Neural cell (in vitro differentiated cells): Measurements from ENCODE around the gene ABHD8. TPM values are rescaled to one million over a fixed set of nuclear protein-coding genes. Genes with fewer than 3 reads are reported as not detected.

Source experiments
- H2AFZ ChIP-seq: fragments of 200-600, 300-800 bp; sonication (generic), shearing (Covaris generic); 2 replicates; pipeline ENCODE4 v1.6.0; 2014; ENCODE audit warnings: low read depth, mild to moderate bottlenecking, antibody characterized with exemption, low read length, moderate library complexity
- H3F3A ChIP-seq: fragments of 200-600 bp; shearing (Covaris generic); 2 replicates; pipeline ENCODE4 v1.6.1; 2016; ENCODE audit warnings: mild to moderate bottlenecking, moderate library complexity, mixed read lengths, antibody characterized with exemption, low read length; ENCODE audit not compliant: insufficient read depth, poor library complexity, severe bottlenecking
- H3K27ac ChIP-seq: fragments of 200-600, 300-800 bp; sonication (generic), shearing (Covaris generic); 2 replicates; pipeline ENCODE4 v1.5.1; 2014; ENCODE audit warnings: mild to moderate bottlenecking, low read length, moderate library complexity
- H3K27me3 ChIP-seq: fragments of 300-800, 200-600 bp; sonication (generic), shearing (Covaris generic); 2 replicates; pipeline ENCODE4 v1.6.0; 2014; ENCODE audit warnings: mild to moderate bottlenecking, low read depth, low read length, moderate library complexity; ENCODE audit not compliant: insufficient read depth
- H3K36me3 ChIP-seq: fragments of 300-800, 200-600 bp; sonication (generic), shearing (Covaris generic); 2 replicates; pipeline ENCODE4 v1.5.1; 2014; ENCODE audit warnings: mild to moderate bottlenecking, antibody characterized with exemption, low read length, moderate library complexity; ENCODE audit not compliant: insufficient read depth
- H3K4me2 ChIP-seq: fragments of 300-800, 200-600 bp; sonication (generic), shearing (Covaris generic); 2 replicates; pipeline ENCODE4 v1.6.0; 2014; ENCODE audit warnings: mild to moderate bottlenecking, low read length
- H3K4me3 ChIP-seq: fragments of 300-800, 200-600 bp; sonication (generic), shearing (Covaris generic); 2 replicates; pipeline ENCODE4 v1.5.1; 2014; ENCODE audit warnings: mild to moderate bottlenecking, low read length, moderate library complexity
- H3K79me2 ChIP-seq: fragments of 200-600 bp; shearing (Covaris generic); replicated peaks from 2 replicates; pipeline ENCODE4 v1.6.0; 2014; ENCODE audit warnings: mild to moderate bottlenecking, low read length, moderate library complexity; ENCODE audit not compliant: insufficient read depth
- H3K9ac ChIP-seq: fragments of 300-800, 200-600 bp; sonication (generic), shearing (Covaris generic); 2 replicates; pipeline ENCODE4 v1.6.1; 2016; ENCODE audit warnings: mild to moderate bottlenecking, low read length, mixed read lengths
- H3K9me2 ChIP-seq: fragments of 200-600 bp; shearing (Covaris generic); 2 replicates; pipeline ENCODE4 v1.6.1; 2016; ENCODE audit warnings: mild to moderate bottlenecking, low read length, mixed read lengths; ENCODE audit not compliant: insufficient read depth
- H3K9me3 ChIP-seq: fragments of 200-600, 300-800 bp; sonication (generic), shearing (Covaris generic); 2 replicates; pipeline ENCODE4 v1.6.1; 2016; ENCODE audit warnings: mild to moderate bottlenecking, mixed run types, low read length, moderate library complexity, mixed read lengths
- H4K20me1 ChIP-seq: fragments of 200-600 bp; shearing (Covaris generic); 2 replicates; pipeline ENCODE4 v1.6.1; 2016; ENCODE audit warnings: mild to moderate bottlenecking, mixed run types; ENCODE audit not compliant: insufficient read depth
- EP300 ChIP-seq: fragments of 450-650 bp; conservative IDR thresholded peaks from 2 replicates; pipeline ENCODE4 v1.6.1; 2014; ENCODE audit warnings: antibody characterized with exemption, mild to moderate bottlenecking, moderate library complexity; ENCODE audit not compliant: poor library complexity, severe bottlenecking
- EZH2 ChIP-seq: fragments of 200-600, 300-800 bp; shearing (Covaris generic), sonication (generic); IDR thresholded peaks from 2 replicates; pipeline ENCODE4 v1.6.1; 2014; ENCODE audit warnings: antibody characterized with exemption, low read length, borderline replicate concordance, mild to moderate bottlenecking; ENCODE audit not compliant: insufficient read depth, poor library complexity, severe bottlenecking
- MXI1 ChIP-seq: fragments of 450-650 bp; conservative IDR thresholded peaks from 2 replicates; pipeline ENCODE4 v1.6.1; 2014; ENCODE audit warnings: antibody characterized with exemption, mild to moderate bottlenecking; ENCODE audit not compliant: poor library complexity, severe bottlenecking
- POLR2AphosphoS5 ChIP-seq: IDR thresholded peaks from 2 replicates; pipeline ENCODE4 v1.6.1; 2012
- RAD21 ChIP-seq: fragments of 450-650 bp; conservative IDR thresholded peaks from 2 replicates; pipeline ENCODE4 v1.6.1; 2014; ENCODE audit warnings: antibody characterized with exemption, mild to moderate bottlenecking, moderate library complexity
- SMC3 ChIP-seq: fragments of 450-650 bp; conservative IDR thresholded peaks from 2 replicates; pipeline ENCODE4 v1.6.1; 2014; ENCODE audit warnings: antibody characterized with exemption, mild to moderate bottlenecking, moderate library complexity; ENCODE audit not compliant: poor library complexity
- TAF1 ChIP-seq: IDR thresholded peaks from 2 replicates; pipeline ENCODE4 v1.6.1; 2012; ENCODE audit warnings: low read depth
- polyA plus RNA-seq: library from polyadenylated mRNA; depleted of rRNA; stranded (reverse); fragments of >200 nt; gene quantifications from 2 replicates; pipeline ENCODE4 v1.2.3, GENCODE V29; 2014
- TF ChIP-seq, protein P1 (sequence below): fragments of 450-650 bp; IDR thresholded peaks from 2 replicates; pipeline ENCODE4 v1.5.1; 2014; ENCODE audit warnings: antibody characterized with exemption, mild to moderate bottlenecking, moderate library complexity; ENCODE audit not compliant: poor library complexity, severe bottlenecking
- TF ChIP-seq, protein P2 (sequence below): IDR thresholded peaks from 2 replicates; pipeline ENCODE4 v1.6.1; 2012; ENCODE audit warnings: borderline replicate concordance

The ABHD8 gene
- polyA plus RNA-seq, 1 donor from 2014 or later, result 28.1 TPM

DNA sequence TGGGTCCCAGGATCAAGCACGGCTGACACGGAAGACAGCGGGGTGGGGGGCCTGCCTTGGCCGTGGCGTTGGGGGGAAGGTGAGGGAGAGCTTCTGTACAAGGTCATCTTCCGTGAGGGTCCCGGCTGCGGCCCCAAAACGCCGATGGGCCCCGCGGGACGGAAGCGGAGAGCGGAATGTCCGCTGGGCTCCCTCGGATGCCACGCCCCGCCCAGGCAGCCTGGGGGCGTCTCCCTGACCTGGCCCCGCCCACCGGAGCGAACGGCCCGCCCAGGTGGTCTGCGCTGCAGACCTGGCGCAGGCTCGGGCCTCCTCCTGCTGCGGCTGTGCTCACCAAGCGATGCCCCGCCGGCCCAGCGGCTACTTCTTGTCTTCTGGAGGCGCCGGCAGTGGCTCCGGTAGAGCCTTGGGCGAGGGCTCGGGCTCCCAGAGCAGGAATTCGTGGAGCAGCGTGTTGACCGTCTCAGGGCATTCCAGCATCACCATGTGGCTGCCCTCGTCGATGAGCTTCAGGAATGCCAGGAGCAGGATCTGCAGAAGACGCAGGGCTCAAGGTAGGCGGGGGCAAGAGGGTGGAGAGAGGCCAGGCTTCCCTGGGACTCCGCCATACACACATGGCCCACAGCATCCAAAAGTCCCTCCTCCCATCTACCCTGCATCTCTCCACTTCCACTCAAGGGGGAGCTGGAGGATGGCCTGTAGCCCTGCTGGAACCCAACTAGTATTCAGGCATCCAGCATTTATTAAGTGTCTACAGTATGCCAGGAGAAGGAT lies 10.7 kb downstream of the ABHD8 start:
- Histone ChIP-seq H3K36me3 (peaks cover 6% of the 10 kb centered on the region), H2AFZ (no peak overlapping the region), H3K9me3 (no peaks in the 10 kb centered on the region), H3K27me3 (no peaks in the 10 kb centered on the region), H4K20me1 (no peaks in the 10 kb centered on the region), H3K4me3 (no peak overlapping the region), H3K79me2 (no peaks in the 10 kb centered on the region), H3K27ac (no peak overlapping the region), H3K9ac (no peak overlapping the region), H3K4me2 (no peak overlapping the region), H3K9me2 (no peaks in the 10 kb centered on the region), H3F3A (no peaks in the 10 kb centered on the region)
- TF ChIP-seq, protein P1, sequence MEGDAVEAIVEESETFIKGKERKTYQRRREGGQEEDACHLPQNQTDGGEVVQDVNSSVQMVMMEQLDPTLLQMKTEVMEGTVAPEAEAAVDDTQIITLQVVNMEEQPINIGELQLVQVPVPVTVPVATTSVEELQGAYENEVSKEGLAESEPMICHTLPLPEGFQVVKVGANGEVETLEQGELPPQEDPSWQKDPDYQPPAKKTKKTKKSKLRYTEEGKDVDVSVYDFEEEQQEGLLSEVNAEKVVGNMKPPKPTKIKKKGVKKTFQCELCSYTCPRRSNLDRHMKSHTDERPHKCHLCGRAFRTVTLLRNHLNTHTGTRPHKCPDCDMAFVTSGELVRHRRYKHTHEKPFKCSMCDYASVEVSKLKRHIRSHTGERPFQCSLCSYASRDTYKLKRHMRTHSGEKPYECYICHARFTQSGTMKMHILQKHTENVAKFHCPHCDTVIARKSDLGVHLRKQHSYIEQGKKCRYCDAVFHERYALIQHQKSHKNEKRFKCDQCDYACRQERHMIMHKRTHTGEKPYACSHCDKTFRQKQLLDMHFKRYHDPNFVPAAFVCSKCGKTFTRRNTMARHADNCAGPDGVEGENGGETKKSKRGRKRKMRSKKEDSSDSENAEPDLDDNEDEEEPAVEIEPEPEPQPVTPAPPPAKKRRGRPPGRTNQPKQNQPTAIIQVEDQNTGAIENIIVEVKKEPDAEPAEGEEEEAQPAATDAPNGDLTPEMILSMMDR, result peak; percentile 36
- no peak for TF ChIP-seq EP300
- peak; percentile 16 for TF ChIP-seq RAD21

DNA sequence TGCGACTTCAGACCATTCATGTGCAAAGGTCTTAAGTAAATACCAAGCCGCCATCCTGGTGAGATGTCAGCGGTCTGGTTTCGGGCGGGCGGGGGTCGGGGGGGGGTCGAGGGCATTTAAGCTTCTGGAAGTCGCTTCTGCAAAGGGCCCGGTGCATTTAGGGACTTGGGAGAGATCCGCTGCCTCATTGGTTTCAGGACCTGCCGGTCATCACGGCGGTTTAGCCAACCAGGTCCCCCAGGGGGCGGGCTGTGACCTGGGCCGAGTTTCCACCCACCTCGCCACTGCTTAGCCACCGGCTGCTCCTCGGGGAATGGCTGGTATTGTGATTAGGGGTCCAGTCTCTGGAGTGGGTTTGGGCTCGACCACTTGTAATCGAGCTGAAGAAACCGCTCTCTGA lies 13.7 kb downstream of the ABHD8 start:
- no peaks in the 10 kb centered on the region for H4K20me1 ChIP-seq
- H3K9me3 ChIP-seq, result no peaks in the 10 kb centered on the region
- no peaks in the 10 kb centered on the region for H3K79me2 ChIP-seq
- H3K4me3 ChIP-seq, result no peak overlapping the region
- H3K36me3 ChIP-seq, result peaks cover 5% of the 10 kb centered on the region
- no peak overlapping the region for H3K4me2 ChIP-seq
- TF ChIP-seq RAD21 (no peak), POLR2AphosphoS5 (no peak), EZH2 (no peak)
- TF ChIP-seq, protein P1, result no peak
- H3K9me2 ChIP-seq, result no peaks in the 10 kb centered on the region
- no peaks in the 10 kb centered on the region for H3K27me3 ChIP-seq
- no peak overlapping the region for H3K9ac ChIP-seq
- H3K27ac ChIP-seq, result no peak overlapping the region
- H3F3A ChIP-seq, result no peaks in the 10 kb centered on the region
- no peak overlapping the region for H2AFZ ChIP-seq

DNA sequence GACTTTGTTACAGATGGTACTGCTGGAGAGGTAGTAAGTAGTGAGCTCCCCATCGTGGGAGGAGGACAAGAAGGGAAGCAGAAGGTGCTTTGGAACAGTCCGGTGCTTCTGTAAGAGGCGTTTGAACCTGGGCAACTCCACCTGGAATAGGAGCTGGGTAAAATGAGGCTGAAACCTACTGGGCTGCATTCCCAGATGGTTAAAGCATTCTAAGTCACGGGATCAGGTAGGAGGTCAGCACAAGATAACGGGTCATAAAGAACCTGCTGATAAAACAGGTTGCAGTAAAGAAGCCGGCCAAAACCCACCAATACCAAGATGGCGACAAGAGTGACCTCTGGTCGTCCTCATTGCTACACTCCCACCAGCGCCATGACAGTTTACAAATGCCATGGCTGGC lies 16.5 kb downstream of the ABHD8 start:
- Histone ChIP-seq H3K9ac (no peak overlapping the region), H3K9me2 (no peaks in the 10 kb centered on the region), H3K4me3 (no peak overlapping the region), H3K27ac (no peak overlapping the region), H3F3A (no peaks in the 10 kb centered on the region), H2AFZ (no peak overlapping the region), H3K9me3 (no peaks in the 10 kb centered on the region), H3K79me2 (no peaks in the 10 kb centered on the region), H3K27me3 (peaks cover 8% of the 10 kb centered on the region), H3K4me2 (no peak overlapping the region), H4K20me1 (no peaks in the 10 kb centered on the region), H3K36me3 (no peaks in the 10 kb centered on the region)
- TF ChIP-seq, protein P1, result no peak
- TF ChIP-seq TAF1, result no peak
- no peak for TF ChIP-seq EP300
- no peak for TF ChIP-seq RAD21
- TF ChIP-seq MXI1, result no peak
- no peak for TF ChIP-seq POLR2AphosphoS5
- no peak for TF ChIP-seq EZH2
- no peak for TF ChIP-seq SMC3
- TF ChIP-seq, protein P2, sequence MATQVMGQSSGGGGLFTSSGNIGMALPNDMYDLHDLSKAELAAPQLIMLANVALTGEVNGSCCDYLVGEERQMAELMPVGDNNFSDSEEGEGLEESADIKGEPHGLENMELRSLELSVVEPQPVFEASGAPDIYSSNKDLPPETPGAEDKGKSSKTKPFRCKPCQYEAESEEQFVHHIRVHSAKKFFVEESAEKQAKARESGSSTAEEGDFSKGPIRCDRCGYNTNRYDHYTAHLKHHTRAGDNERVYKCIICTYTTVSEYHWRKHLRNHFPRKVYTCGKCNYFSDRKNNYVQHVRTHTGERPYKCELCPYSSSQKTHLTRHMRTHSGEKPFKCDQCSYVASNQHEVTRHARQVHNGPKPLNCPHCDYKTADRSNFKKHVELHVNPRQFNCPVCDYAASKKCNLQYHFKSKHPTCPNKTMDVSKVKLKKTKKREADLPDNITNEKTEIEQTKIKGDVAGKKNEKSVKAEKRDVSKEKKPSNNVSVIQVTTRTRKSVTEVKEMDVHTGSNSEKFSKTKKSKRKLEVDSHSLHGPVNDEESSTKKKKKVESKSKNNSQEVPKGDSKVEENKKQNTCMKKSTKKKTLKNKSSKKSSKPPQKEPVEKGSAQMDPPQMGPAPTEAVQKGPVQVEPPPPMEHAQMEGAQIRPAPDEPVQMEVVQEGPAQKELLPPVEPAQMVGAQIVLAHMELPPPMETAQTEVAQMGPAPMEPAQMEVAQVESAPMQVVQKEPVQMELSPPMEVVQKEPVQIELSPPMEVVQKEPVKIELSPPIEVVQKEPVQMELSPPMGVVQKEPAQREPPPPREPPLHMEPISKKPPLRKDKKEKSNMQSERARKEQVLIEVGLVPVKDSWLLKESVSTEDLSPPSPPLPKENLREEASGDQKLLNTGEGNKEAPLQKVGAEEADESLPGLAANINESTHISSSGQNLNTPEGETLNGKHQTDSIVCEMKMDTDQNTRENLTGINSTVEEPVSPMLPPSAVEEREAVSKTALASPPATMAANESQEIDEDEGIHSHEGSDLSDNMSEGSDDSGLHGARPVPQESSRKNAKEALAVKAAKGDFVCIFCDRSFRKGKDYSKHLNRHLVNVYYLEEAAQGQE, result no peak
